NCI-H2171 treated with DMSO at 0.1 percent for 48 hours (cell line): ENCODE results near the gene CSNK1A1L.
"Not testable (repeated sequence)": the region's sequence is repeated elsewhere in the genome, so short reads cannot be mapped to it uniquely, and the experiment has no call there.

Experiments
- DNase-seq: peaks from one replicate; lab custom pipeline; 2025; lab: John Stamatoyannopoulos, UW

Gene CSNK1A1L

DNA sequence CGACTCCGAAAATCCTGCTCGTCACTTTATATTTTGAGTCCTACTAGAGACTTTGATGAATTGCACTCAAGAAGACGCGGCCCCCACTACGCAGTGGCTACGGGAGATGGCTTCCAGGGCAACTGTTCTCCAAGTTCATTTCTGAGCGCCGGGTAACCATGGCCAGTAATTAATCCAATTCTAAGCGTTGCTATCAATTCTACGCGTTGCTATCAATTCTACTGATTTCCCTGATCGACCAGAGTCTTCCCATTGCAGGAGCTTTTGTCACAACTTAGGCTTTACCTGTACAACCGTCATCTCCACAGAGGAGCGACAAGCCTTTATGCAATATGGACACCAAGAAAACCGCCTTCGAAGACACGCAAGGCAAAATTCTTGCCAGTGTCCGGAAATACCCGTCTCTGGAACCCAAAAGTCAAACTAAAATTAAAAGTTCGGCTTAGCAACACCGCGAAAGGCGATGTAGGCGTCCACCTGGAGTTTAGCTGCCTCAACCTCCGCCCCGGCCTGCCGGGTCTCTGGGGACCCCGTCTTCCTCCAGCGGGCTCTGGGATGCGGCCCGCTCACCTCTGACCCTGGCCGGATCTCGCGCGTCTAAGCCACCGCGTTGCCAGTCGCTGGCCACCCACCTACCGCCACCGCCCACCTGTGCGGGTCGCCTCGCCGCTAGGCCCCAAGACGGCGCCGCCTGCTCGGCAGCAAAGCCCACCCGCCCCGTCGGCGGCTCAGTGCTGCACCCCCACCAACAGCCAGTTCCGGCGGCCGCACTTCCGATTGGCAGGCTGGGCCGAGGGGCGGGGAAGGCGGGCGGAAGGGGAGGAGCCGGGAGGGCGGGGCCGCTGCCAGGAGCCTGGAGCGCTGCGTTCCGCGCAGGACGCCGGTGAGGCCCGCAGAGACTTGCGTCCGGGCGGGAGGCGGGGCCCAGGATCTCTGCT is 46.3 kb downstream of the CSNK1A1L start, which contains the start of gene SUPT20H:
SUPT20H (minus strand) TSS at position 779 of the 938 bp plus-strand sequence. CDS start 8,198 bp downstream, outside the sequence.
- peak; percentile 76 for DNase-seq

DNA sequence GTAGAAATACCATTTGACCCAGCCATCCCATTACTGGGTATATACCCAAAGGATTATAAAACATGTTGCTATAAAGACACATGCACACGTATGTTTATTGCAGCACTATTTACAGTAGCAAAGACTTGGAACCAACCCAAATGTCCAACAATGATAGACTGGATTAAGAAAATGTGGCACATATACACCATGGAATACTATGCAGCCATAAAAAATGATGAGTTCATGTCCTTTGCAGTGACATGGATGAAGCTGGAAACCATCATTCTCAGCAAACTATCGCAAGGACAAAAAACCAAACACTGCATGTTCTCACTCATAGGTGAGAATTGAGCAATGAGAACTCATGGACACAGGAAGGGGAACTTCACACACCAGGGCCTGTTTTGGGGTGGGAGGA is 49.2 kb downstream of the CSNK1A1L start:
- not testable (repeated sequence) for DNase-seq
